ENCODE results near the gene ZNF407. TPM values are rescaled to one million over a fixed set of nuclear protein-coding genes. Genes with fewer than 3 reads are reported as not detected.

Gene ZNF407
- total and polyA plus RNA-seq, 2 experiments from 2014 or later = 2.1 to 10.4 TPM

GRCh38 chr18:74967438-74967837 is 369.8 kb downstream of the ZNF407 start:
- Histone ChIP-seq H3K4me1 (ENCODE audit: insufficient read depth) (no peaks in the 10 kb centered on the region), H3K4me2 (no peak overlapping the region), H3K9me2 (ENCODE audit: insufficient read depth) (peaks cover 9% of the 10 kb centered on the region), H4K20me1 (replicated peaks; ENCODE audit: insufficient read depth) (no peaks in the 10 kb centered on the region), H3K27me3 (ENCODE audit: insufficient read depth) (no peaks in the 10 kb centered on the region), H3K36me3 (ENCODE audit: insufficient read depth) (no peaks in the 10 kb centered on the region), H2AFZ (no peak overlapping the region), H3F3A (replicated peaks; ENCODE audit: low read depth) (no peaks in the 10 kb centered on the region), H3K27ac (ENCODE audit: low read depth) (no peak overlapping the region), H3K79me2 (replicated peaks; ENCODE audit: insufficient read depth) (no peaks in the 10 kb centered on the region), H3K4me3 (no peak overlapping the region)
- Mint-ChIP-seq H3K27me3 (ENCODE audit: insufficient read depth, low read depth, poor library complexity) (peaks cover 2% of the 10 kb centered on the region), H3K36me3 (ENCODE audit: low read depth) (no peaks in the 10 kb centered on the region; the same call in 2 of the 3 replicates), H3K4me3 (no peak overlapping the region), H3K27ac (no peak overlapping the region), H3K9me3 (peaks cover 5% of the 10 kb centered on the region; the same call in 1 of the 3 replicates), H3K4me1 (peaks cover 7% of the 10 kb centered on the region)
- ATAC-seq (no peak), DNase-seq (ENCODE audit: low spot score) (no peak)
- TF ChIP-seq REST (IDR thresholded peaks at IDR 0.05; ENCODE audit: unreplicated experiment) (no peak), ZNF462 (CRISPR knock-in tag; IDR thresholded peaks at IDR 0.05) (no peak), JUNB (IDR thresholded peaks at IDR 0.05; ENCODE audit: unreplicated experiment) (no peak), NANOG (IDR thresholded peaks at IDR 0.05; ENCODE audit: borderline replicate concordance) (no peak)
